LNCaP clone FGC (cell line): ENCODE results near the gene TRIP4.
"Not testable (repeated sequence)": the region's sequence is repeated elsewhere in the genome, so short reads cannot be mapped to it uniquely, and the experiment has no call there.

Experiments
- DNase-seq: peaks from one replicate; pipeline ENCODE4 v3.0.0-alpha.2; 2011; ENCODE audit warnings: low read depth
- H3K4me3 ChIP-seq: 2 replicates; pipeline ENCODE4 v1.5.1; 2011; ENCODE audit warnings: mild to moderate bottlenecking, low read depth, low read length, control low read depth
- CTCF ChIP-seq: IDR thresholded peaks from 2 replicates; pipeline ENCODE4 v1.5.1; 2012; ENCODE audit warnings: mild to moderate bottlenecking; ENCODE audit not compliant: control insufficient read depth, insufficient read depth; ENCODE audit errors: extremely low read depth

The TRIP4 gene

DNA sequence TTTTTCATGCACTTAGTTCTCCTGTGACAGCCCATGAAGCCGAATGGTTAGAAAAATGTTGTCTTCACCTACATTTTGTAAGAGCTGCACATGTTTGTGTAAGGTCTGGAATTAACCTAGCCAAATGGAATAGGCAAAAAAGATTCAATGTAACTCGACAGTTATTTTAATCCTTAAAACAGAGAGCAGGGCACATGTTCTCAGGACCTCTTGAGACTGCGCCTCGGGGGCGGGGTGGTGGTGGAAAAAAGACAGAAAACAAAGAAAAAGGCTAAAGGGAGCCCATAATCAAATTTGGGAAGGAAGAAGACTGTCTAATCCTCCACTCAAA lies 31.0 kb upstream of the TRIP4 start:
- H3K4me3 ChIP-seq = peak overlapping the region; percentile 93
- no peak for TF ChIP-seq CTCF
- DNase-seq = no peak

- H3K4me3 ChIP-seq = no peak overlapping the region
- no peak for DNase-seq
- no peak for TF ChIP-seq CTCF
Observed at GRCh38 chr15:64361259-64361658, 26.4 kb upstream of the TRIP4 start.

DNA sequence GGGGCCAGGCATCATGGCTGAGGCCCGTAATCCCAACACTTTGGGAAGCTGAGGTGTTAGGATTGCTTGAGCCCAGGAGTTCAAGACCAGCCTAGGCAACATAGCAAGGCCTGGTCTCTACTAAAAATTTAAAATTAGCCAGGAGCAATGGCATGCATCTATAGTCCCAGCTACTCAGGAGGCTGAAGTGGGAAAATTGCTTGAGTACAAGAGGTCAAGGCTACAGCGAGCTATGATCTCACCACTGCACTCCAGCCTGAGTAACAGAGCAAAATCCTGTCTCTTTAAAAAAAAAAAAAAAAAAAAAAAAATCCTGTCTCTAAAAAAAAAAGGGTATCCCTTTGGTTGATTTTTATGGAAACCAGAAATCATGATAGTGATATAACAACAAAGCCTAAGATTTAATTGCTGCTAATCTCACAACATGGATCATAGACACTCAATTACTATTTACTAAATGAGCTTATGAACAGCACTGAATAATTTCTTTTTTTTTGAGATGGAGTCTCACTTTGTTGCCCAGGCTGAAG lies 18.5 kb upstream of the TRIP4 start:
- H3K4me3 ChIP-seq = no peak overlapping the region
- DNase-seq = no peak
- TF ChIP-seq CTCF = no peak

DNA sequence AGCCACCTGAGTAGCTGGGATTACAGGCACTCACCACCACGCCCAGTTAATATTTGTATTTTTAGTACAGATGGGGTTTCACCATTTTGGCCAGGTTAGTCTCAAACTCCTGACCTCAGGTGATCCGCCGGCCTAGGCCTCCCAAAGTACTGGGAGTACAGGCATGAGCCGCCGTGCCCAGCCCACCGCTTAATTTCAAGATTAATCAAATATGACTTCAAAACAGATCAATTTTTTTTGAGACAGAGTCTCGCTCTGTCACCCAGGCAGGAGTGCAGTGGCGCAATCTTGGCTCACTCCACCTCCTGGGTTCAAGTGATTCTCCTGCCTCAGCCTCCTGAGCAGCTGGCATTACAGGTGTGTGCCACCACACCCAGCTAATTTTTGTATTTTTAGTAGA lies 16.3 kb upstream of the TRIP4 start:
- DNase-seq, H3K4me3 ChIP-seq: not testable (repeated sequence)

- H3K4me3 ChIP-seq = no peak overlapping the region
- TF ChIP-seq CTCF = no peak
- DNase-seq = no peak
Observed at GRCh38 chr15:64373360-64373759, 14.3 kb upstream of the TRIP4 start.

GRCh38 chr15:64379216-64379960 lies 8.2 kb upstream of the TRIP4 start:
- TF ChIP-seq CTCF = no peak
- no peak for DNase-seq

DNA sequence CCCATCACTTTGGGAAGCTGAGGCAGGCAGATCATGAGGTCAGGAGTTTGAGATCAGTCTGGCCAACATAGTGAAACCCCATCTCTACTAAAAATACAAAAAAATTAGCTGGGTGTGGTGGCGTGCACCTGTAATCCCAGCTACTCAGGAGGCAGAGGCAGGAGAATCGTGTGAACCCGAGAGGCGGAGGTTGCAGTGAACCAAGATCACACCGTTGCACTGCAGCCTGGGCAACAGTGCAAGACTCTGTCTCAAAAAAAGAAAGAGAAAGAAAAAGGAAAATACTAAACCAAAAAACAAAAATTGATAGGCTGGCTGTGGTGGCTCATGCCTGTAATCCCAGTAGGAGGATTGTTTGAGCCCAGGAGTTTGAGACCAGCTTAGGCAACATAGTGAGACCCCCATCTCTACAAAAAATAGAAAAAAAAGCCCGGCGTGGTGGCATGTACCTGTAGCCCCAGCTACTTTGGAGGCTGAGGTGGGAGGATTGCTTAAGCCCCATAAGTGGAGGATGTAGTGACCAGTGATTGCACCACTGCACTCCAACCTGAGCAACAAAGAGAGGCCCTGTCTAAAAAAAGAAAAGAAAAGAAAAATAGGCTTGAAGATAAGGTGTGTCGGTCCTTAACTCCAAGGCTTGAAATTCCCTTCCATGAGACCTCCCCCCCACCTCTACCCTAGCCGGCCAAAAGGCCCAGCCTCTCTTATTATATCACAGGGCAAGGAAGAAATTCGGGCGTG lies 7.3 kb upstream of the TRIP4 start:
- H3K4me3 ChIP-seq = peak overlapping the region; percentile 80
- not testable (repeated sequence) for DNase-seq

More at GRCh38 chr15:64379216-64379960, 8.2 kb upstream of the TRIP4 start:
- H3K4me3 ChIP-seq = no peak overlapping the region
